RCC 7860 (cell line): ENCODE data around the gene SOAT1.
A peak's percentile ranks its signal among the peaks of the same experiment; 100 is the strongest.
"Not testable (repeated sequence)": the region's sequence is repeated elsewhere in the genome, so short reads cannot be mapped to it uniquely, and the experiment has no call there.

ENCODE experiments used
- DNase-seq: peaks from one replicate; pipeline ENCODE4 v3.0.0-alpha.2; 2015; ENCODE audit warnings: low spot score
- FAIRE-seq: peaks from 2 replicates; lab custom pipeline; 2012; peaks lifted over from hg19 to GRCh38; lab: Jason Lieb, UNC

The SOAT1 gene

GRCh38 chr1:179342740-179343404 lies 49.3 kb downstream of the SOAT1 start:
- DNase-seq (no peak), FAIRE-seq (peak; percentile 7)

- FAIRE-seq (no peak), DNase-seq (no peak)
These were observed 57.7 kb downstream of the SOAT1 start for GRCh38 chr1:179351281-179351680.

GRCh38 chr1:179352236-179352635 lies 58.6 kb downstream of the SOAT1 start:
- no peak for DNase-seq
- FAIRE-seq = peak; percentile 4

DNA sequence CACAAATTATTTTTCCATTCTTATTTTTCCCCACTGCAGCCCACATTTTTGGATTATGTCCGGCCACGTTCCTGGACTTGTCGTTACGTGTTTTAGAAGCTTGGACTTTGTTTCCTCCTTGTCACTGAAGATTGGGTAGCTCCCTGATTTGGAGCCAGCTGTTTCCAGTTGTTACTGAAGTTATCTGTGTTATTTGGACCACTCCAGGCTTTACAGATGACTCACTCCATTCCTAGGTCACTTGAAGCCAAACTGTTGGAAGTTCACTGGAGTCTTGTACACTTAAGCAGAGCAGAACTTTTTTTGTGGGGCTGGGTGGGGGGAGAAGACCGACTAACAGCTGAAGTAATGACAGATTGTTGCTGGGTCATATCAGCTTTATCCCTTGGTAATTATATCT lies 59.9 kb downstream of the SOAT1 start:
- no peak for FAIRE-seq
- DNase-seq = no peak

GRCh38 chr1:179361631-179362030 lies 68.0 kb downstream of the SOAT1 start:
- not testable (repeated sequence) for DNase-seq, FAIRE-seq

GRCh38 chr1:179365342-179366092 lies 71.9 kb downstream of the SOAT1 start, which contains the start of gene AXDND1:
AXDND1 (plus strand) TSS chr1:179365971; CDS start chr1:179366510, 539 bp downstream.
- FAIRE-seq (no peak), DNase-seq (peak; percentile 70)

DNA sequence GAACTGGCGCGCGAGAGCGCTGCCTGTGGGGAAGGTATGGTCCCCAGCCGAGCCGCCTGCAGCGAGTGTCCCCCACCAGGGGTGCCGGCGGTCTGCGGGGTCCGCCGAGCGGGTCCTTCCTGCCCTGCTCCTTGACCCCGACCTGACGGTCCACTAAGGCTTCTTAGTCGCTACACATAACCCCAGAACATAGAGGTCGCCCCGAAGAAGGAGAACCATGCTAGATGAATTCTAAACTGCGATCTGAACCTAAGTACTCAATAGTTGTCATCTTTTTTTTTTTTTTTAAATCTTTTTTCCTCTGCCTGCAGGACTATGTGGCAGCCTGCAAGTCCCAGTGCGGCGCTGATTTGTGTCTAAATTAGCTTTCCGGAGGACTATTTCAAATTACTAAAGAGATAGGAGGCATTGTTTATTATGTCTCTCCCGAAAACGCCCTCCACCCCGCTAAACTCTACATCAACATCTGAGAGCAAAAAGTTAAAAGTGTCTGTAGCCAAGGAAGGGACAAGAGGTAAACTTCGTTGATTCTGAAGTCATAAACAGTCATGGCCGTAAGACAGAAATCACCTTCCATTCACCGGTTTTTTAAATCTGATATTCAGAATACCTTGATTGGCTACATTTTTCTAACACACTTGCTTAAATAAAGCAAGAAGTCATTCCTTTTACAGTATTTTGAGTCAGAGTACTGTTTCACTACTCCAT lies 72.7 kb downstream of the SOAT1 start:
- FAIRE-seq = no peak
- DNase-seq = no peak

DNA sequence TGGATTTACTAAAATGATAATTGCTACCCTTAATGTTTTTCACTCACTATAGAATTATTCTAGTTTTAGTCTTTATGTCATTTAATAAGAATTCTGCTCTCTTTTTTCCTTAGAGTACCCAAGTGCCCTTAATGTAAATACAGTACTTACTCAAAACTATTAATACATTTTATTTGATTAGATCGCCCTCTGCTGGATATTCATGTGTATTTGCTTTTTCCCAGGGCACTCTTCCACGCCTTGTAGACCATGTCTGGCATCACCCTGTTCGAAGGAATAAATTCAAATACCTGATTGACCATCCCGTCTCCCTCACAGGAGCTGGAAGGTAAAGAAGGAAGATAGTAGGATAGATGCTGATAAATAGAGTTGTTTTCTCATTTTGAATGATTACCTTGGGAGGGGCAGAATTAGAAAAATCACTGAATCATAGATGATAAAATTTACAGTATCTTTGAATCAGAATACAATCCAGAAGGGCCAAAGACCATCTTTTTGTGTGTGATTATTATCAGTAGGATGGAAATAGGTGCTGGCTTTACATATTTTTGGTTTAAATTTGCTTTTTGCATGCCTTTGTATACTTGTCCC lies 76.2 kb downstream of the SOAT1 start:
- FAIRE-seq (peak; percentile 76), DNase-seq (peak; percentile 68)

DNA sequence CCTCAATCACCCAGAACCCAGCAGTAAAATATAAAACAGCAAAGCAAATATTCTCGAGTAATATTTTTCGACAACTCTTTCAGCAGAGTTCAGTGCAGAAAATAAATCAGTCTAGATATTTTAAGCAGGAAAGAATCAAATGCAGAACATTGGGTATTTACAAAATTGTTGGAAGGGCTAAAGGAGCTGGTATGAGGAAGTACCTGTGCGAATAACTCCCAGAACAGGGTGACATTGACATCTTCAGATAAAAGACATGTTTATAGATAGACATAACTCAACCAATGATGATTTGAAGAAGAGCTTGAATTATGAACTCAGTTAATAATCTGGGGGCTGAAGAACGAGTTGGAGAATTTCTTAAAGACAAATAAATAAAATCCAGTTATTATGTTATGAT lies 78.6 kb downstream of the SOAT1 start:
- DNase-seq (no peak), FAIRE-seq (no peak)

GRCh38 chr1:179376223-179376622 lies 82.6 kb downstream of the SOAT1 start:
- no peak for DNase-seq
- no peak for FAIRE-seq

- DNase-seq (no peak), FAIRE-seq (no peak)
These were observed 86.7 kb downstream of the SOAT1 start for GRCh38 chr1:179380299-179380698.

GRCh38 chr1:179384027-179384426 lies 90.4 kb downstream of the SOAT1 start:
- no peak for FAIRE-seq
- DNase-seq = no peak

DNA sequence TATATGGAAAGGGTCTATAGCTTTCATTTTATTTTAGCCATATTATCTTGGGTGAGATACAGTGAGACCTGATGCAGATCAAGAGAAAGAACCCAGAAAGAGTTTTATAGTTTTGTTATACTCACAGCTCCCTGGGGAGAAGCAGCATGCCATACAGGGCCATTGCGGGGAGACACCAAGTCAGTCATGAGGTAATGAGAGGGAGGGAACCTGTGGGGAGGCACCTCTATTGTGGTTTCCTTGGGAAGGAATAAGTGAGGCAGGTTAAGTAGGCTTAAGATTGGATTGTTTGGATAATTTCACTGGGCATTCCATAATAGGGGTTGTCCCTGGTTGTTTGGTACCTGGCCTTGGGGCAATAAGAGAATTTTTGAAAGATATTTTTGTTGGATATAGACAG lies 91.9 kb downstream of the SOAT1 start:
- DNase-seq (no peak), FAIRE-seq (no peak)

GRCh38 chr1:179393721-179394120 lies 100.1 kb downstream of the SOAT1 start:
- no peak for FAIRE-seq
- no peak for DNase-seq

DNA sequence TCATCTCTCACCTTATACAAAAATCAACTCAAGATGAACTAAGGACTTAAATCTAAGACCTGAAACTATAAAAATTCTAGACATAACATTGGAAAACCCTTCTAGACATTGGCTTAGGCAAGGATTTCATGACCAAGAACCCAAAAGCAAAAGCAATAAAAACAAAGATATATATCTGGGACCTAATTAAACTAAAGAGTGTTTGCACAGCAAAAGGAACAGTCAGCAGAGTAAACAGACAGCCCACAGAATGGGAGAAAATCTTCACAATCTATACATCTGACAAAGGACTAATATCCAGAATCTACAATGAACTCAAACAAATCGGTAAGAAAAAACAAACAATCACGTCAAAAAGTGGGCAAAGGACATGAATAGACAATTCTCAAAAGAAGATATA lies 105.8 kb downstream of the SOAT1 start:
- FAIRE-seq, DNase-seq: not testable (repeated sequence)
